HS-27A (cell line): ENCODE data around the gene STRA8.
A peak's percentile ranks its signal among the peaks of the same experiment; 100 is the strongest.

Experiments used
- DNase-seq: peaks from one replicate; pipeline ENCODE4 v3.0.0-alpha.2; 2012; ENCODE audit warnings: low read depth, missing footprints

The STRA8 gene

GRCh38 chr7:135239263-135239662, 5.6 kb downstream of the STRA8 start:
- DNase-seq = no peak

DNA sequence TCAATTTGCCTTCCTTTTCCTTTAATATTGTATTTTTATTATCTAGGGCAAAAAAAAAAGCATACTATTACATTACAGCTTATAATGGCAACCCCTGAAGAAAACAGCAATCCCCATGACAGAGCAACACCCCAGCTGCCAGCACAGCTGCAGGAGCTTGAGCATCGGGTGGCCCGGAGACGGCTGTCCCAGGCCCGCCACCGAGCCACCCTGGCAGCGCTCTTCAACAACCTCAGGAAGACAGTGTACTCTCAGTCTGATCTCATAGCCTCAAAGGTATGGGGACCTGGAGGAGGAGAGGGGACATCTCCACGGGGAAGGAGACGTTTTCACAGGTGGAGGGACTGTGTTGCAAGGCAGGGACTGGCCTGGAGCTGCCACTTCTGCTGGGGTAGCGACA, 6.8 kb downstream of the STRA8 start:
- DNase-seq = no peak

DNA sequence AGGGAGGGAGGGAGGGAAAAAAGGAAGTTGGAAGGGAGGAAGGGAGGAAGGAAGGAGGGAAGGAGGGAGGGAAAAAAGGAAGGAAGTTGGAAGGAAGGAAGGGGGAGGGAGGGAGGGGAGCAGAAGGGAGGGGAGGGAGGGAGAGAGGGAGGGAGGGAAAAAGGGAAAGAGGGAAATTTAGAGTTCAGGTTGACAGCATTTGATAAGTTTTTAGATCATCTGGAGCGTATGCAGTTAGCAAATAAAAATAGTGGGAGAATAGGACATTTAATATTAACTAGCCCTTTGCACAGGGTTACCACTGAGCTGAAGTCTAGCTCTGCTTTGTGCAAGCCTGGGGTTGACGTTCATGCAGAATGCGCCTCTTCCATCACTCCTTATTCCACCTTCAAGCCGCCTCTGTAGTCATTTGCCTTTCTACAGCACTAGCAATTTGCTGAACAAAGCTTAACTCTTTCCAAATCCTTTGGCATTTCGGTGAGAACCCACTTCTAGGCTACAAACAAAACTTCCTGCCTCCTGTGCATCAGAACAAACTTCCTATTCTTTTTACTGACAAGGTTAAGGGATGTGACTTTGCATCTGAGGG, 8.6 kb downstream of the STRA8 start:
- DNase-seq = no peak

GRCh38 chr7:135245226-135246190, 11.9 kb downstream of the STRA8 start:
- DNase-seq = no peak

DNA sequence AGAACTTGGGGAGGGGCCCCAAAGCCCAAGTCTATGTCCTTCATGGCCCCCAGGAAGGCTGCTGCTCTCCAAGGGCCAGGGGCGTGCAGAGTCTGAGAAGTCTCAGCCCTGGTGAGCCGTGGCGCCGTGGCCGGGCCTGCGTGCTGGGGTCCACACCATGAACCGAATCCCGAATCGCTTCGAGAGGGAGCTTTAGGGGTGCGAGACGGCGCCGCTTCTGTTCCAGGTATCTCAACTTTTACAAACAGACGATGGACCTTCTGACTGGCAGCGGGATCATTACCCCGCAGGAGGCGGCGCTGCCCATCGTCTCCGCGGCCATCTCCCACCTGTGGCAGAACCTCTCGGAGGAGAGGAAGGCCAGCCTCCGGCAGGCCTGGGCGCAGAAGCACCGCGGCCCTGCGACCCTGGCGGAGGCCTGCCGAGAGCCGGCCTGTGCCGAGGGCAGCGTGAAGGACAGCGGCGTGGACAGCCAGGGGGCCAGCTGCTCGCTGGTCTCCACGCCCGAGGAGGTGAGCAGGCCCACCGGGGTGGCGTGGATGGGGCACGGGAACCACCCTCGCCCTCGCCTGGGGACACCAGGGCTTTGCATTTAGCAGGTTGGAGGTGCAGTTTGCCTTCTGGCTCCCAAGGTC, 12.7 kb downstream of the STRA8 start:
- no peak for DNase-seq

GRCh38 chr7:135247746-135248471, 14.3 kb downstream of the STRA8 start:
- DNase-seq = no peak

DNA sequence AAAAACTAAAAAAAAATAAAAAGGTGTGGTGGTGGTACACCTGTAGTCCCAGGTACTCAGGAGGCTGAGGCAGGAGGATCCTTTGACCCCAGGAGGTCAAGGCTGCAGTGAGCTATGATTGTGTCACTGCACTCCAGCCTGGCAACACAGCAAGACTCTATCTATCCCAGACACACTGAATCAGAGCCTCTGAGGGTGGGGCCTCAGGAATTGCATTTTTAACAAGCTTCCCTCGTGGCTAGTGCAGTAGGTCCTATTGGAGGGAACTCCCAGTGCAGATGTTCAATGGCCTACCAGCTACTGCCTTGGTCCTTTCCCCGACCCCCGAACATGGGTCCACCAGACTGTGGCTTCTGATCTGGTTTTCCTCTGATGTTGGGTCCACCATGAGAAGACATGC, 14.9 kb downstream of the STRA8 start:
- DNase-seq = no peak

GRCh38 chr7:135251496-135252391, 18.1 kb downstream of the STRA8 start:
- no peak for DNase-seq

DNA sequence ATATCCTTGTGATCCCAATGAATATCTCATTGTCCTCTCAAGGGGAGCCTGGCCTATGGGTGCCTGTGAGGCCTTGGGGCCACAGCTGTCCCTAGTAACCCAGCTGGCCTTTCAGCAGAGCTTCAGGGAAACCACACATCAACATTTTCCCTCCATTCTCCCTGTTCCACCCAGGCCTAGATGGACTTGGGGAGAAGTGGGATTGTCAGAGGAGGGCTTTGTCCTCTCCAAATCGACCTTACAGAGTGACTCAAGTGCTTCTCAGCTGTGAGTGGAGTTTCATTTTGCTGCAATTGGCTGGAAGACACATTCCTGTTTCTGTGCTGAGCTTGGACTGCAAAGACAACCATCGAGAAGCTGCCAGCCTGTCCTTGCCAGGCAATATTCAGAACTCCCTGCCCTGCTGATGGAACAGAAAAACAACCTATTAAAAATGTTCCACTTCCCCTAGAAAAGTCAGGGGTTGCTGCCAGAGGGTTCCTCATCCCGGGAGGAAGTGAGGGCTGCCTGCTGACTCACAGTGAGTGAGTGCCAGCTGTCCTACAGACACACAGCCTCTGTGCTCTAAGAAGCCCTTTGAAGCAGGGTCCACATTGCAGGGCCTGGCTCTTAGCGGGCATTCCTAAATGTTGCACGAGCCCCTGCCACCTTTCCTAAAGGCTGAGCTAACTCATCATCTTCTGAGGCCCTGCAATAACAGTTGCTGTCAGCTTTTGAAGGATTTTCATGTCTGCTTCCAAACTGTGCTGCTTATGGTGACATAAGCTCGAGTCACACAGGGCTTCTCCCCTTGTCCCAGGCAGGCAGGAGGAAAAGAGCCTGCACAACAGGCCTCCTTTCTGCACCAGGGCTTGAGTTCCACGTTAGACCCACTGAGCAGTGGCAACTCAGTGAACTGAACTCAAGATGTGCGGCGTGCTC, 20.5 kb downstream of the STRA8 start:
- peak; percentile 29 for DNase-seq

- no peak for DNase-seq
These were observed 24.2 kb downstream of the STRA8 start for GRCh38 chr7:135257790-135258189.

GRCh38 chr7:135258585-135258984, 24.9 kb downstream of the STRA8 start:
- no peak for DNase-seq

DNA sequence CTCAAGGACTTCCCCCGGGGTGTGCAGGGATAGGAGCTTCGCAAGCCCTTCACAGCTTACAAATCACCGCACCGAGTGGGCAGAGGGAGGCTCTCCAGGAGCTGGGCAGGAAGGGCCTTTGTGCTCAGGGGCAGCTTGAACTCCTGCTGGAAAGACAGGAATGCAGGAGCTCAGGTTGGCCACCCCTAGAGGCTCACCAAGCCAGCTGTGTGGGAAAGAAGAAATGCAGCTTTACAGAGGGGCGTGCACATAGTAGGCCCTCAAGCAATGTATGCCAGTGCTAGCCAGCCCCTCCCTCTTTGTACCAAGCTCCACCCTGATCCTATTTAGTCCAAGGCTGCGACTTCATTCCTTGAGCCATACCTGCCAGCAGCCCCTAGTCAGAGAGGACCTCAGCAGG, 26.1 kb downstream of the STRA8 start:
- DNase-seq = no peak

- no peak for DNase-seq
These were observed 26.8 kb downstream of the STRA8 start for GRCh38 chr7:135260470-135260869.

- DNase-seq = no peak
These were observed 27.5 kb downstream of the STRA8 start for GRCh38 chr7:135260930-135261721.

DNA sequence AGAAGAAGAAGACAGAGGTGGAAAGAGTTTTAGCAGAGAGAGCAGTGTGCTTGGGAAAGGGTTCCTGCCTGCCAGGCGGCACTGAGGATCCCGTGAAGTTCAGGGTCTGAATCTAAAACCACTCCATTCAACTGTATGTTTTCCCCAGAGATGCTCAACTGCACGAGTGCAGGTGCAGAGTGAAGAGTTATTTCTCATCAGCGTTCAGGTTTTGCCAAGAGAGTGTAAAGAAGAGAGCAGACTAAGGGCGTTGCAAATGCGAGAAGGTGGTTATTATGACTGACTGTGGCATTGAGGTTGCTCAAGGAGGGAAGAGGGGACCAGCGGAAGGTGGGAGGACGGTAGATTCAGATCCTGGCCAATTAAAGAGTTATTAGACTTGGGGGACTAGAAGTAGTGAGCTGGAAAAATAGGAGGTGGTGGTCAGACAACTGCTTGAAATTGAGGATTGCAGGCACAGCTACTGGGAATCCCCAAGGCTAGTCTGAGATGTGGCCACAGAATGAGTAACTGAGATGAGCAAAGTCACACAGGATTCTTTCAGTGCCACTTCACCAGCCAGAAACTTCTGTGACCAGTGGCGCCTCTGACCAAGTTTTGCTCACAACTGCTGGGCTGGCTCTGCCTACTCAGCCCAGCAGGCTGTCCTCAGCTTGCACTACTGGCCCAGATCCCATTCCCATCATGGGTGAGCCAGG, 29.1 kb downstream of the STRA8 start:
- no peak for DNase-seq

- no peak for DNase-seq
These were observed 29.8 kb downstream of the STRA8 start for GRCh38 chr7:135263321-135263970.

GRCh38 chr7:135265637-135266036, 32.0 kb downstream of the STRA8 start:
- no peak for DNase-seq

DNA sequence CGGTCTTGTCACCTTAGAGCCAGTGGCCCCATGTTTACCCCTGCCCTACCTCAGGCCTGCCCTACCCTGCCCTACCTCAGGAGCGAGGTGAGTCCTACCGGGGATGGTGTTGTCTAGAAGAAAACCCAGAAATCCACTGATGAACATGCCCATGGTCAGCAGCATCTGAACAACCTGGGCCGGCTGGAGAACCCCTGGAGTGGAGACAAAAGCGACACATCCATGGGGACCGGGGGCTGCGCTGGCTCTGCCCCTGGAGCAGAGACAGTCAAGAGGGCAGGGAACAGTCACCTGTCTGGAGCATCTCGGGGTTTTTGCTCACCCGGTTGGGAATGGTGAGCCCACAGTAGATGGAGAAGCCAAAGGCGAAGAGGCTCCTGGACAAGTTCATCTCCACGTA, 36.3 kb downstream of the STRA8 start:
- DNase-seq = no peak
